ENCODE data around the gene PACS2. TPM values are rescaled to one million over a fixed set of nuclear protein-coding genes. Genes with fewer than 3 reads are reported as not detected.

Gene PACS2
- polyA plus RNA-seq, 1 of the 3 experiments (the other 2 are of a cell fraction), result 42.7 TPM

GRCh38 chr14:105303949-105304348 lies 10.6 kb upstream of the PACS2 start:
- H3K4me2 ChIP-seq, result no peak overlapping the region
- H4K20me1 ChIP-seq (ENCODE audit: insufficient read depth), result peaks cover 9% of the 10 kb centered on the region; the same call in 1 of the 2 replicates
- CTCF ChIA-PET, result interaction anchor here (0.5 to 1.2 kb wide), 3 partner anchors 9 to 150 kb away, joined by 3 read pairs; no protein-coding TSS in a partner anchor
- H3K9me2 ChIP-seq, result no peaks in the 10 kb centered on the region
- H3K79me2 ChIP-seq (ENCODE audit: insufficient read depth), result peaks cover 13% of the 10 kb centered on the region
- peaks cover 0 to 3% of the 10 kb centered on the region in 2 experiments; a peak in 1 of 4 replicates for H3K4me1 ChIP-seq (ENCODE audit: control insufficient read depth in 1 of 2, insufficient read depth in 2 of 2, low read depth in 1 of 2, low read length in 1 of 2)
- 70% methylated on average over 4 of the region's 6 CpGs for WGBS (ENCODE audit: low lambda C conversion rate)
- no peaks in the 10 kb centered on the region for H3K36me3 ChIP-seq (replicated peaks in 1 of 2; ENCODE audit: control insufficient read depth in 1 of 2, insufficient read depth in 2 of 2, low read length in 1 of 2)
- H3K4me3 ChIP-seq (ENCODE audit: low read depth in 2 of 2, low read length in 1 of 2), result no peak overlapping the region
- peaks cover 3% of the 10 kb centered on the region for H3F3A ChIP-seq (replicated peaks; ENCODE audit: insufficient read depth)
- H3K9me3 ChIP-seq, result no peaks in the 10 kb centered on the region
- no peak for DNase-seq
- no peak for TF ChIP-seq POLR2AphosphoS5 (IDR thresholded peaks at IDR 0.05; ENCODE audit: low read depth, low read length)
- TF ChIP-seq YY1 (IDR thresholded peaks at IDR 0.05; ENCODE audit: low read depth), result no peak
- no peak for TF ChIP-seq NRF1 (IDR thresholded peaks at IDR 0.05; ENCODE audit: low read depth, low read length)
- no peak for TF ChIP-seq FOXM1 (IDR thresholded peaks at IDR 0.05; ENCODE audit: low read depth)
- TF ChIP-seq PBX3 (IDR thresholded peaks at IDR 0.05), result no peak
- TF ChIP-seq TAF1 (IDR thresholded peaks at IDR 0.05; ENCODE audit: borderline replicate concordance, low read depth, low read length), result no peak
- no peak for TF ChIP-seq EP300 (IDR thresholded peaks at IDR 0.05; ENCODE audit: borderline replicate concordance in 1 of 2, low read depth in 1 of 2, low read length in 1 of 2)
- no peak for TF ChIP-seq USF1 (IDR thresholded peaks at IDR 0.05; ENCODE audit: borderline replicate concordance, low read depth)
- TF ChIP-seq RAD21 (IDR thresholded peaks at IDR 0.05; ENCODE audit: low read length), result no peak
- TF ChIP-seq ZBTB33 (IDR thresholded peaks at IDR 0.05; ENCODE audit: borderline replicate concordance, low read depth), result no peak
- TF ChIP-seq CTCF (IDR thresholded peaks at IDR 0.05), result no peak
- no peak for TF ChIP-seq EZH2phosphoT487 (IDR thresholded peaks at IDR 0.05; ENCODE audit: borderline replicate concordance, low read depth)
- no peak overlapping the region for H3K9ac ChIP-seq
- H2AFZ ChIP-seq (ENCODE audit: low read depth), result no peak overlapping the region
- H3K27ac ChIP-seq (ENCODE audit: low read depth in 2 of 2, low read length in 1 of 2), result no peak overlapping the region
- no peaks in the 10 kb centered on the region for H3K27me3 ChIP-seq (ENCODE audit: insufficient read depth)
- POLR2A ChIA-PET, result interaction anchor here (0.8 kb wide), 1 partner anchor 8 kb away, joined by 3 read pairs; no protein-coding TSS in a partner anchor

Measured in SK-N-SH (cell line).